GM10847 (cell line): ENCODE data around the gene IER5.
A peak's percentile ranks its signal among the peaks of the same experiment; 100 is the strongest.

Source experiments
- POLR2A ChIP-seq: IDR thresholded peaks from 2 replicates; pipeline ENCODE4 v1.6.1; 2011; ENCODE audit not compliant: insufficient read length; ENCODE audit errors: extremely low read depth

Gene IER5

DNA sequence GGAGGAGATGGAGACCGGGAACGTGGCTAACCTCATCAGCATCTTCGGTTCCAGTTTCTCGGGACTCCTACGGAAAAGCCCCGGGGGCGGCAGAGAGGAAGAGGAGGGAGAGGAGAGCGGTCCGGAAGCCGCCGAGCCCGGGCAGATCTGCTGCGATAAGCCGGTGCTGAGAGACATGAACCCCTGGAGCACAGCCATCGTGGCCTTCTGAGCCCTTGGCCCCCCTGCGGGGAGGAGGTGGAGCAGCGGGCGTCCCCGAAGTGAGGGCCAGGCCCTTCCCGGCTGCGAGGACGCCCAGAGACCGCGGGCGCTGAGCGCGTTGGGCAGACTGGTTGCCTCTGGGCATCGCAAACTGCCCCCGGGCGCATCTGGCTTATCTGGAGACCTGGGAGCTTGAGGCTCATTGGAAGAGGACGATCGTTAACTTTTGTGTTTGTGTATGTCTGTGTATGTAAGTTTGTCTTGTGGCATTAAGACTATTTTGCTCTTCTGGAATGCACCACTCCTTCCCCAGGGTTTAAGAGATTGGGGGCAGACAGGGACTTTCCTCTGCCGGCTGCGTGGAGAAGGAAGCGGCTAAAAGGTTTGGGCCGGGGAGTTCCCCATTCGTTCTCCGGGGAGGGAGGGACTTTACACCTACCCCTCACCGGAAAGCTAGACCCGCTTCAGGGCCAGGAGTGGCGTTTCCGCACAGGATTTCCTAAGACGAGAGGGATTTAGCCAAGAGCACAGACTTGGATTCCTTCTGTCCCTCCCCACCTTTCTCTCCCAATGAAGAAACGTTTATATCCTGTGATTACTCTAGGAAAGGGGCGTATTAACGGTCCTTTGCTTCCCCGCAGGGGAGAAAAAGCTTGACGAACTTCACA is 1.4 kb downstream of the IER5 start:
- peak; percentile 44 for TF ChIP-seq POLR2A

DNA sequence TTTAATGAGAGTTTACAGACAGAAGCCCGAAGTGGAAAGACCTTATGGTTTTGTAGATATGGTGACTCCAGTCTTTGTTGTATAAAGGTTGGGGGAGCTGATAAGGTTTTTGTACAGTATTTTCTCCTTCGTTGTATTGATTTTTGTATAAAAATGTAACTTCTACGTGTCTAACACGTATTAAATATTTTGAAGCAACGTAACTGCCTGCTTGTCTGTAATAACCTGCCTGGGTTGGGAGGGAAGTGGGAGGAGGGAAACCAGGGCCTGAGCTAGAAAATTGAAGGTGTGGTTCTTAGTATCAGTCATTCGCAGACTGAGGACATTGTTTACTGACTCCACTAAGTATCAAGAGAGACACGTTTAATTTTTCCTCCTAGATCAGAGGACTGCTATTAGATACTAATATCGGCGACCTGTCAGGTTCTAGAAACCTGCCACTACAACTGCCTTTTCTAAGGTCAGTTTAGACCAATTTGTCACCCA is 2.2 kb downstream of the IER5 start:
- no peak for TF ChIP-seq POLR2A

DNA sequence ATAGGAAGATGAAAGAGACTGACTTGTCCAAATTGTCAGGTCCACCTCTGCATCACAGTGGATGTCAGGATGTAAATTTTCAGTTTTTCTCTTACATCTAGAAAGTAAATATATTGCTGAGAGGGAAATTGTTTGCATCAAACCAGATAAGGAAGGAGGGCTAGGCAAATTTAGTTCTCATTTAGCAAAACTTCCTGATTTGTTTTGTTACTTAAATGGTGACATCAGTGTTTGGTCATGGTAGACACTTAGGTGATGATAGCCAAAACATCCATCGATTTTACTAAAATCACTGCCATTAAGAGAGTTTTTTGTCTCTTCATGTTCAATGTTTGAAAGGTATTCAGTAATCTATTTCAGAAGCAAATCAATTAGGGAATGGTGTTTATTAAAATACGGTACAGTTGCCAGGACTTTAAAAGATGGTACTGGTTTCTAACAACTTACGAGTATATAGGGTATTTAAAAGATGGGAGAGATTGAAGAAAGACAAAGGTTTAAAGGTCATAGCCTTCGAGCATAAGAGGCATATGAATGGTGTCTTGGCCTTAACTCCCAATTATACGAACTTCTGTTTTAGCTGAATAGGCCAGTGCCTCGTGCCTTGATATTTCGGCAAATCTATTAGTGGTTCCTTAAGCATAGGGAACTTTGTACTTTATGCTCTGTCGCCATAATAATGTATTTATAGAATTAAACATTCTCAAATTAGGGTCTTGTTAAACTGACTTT is 3.0 kb downstream of the IER5 start:
- no peak for TF ChIP-seq POLR2A

DNA sequence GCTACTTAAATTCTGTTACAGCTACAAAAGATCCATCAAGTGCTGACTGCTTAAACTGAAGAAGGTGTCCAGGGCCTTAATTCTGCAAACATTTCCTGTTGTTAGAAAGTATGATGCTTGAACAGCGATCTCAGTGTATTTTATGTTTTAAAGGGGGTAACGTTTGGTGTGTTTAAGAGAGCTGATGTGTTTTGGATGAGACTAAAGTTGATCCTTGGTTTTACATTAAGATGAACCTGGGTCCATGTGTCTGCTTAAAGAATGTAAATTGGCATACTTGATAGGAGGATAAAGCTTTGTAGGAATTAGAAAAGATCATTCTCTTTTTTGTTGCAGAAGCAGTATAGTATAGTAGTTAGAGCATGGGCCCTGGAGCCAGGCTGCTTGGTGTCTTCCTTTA is 3.6 kb downstream of the IER5 start:
- TF ChIP-seq POLR2A: no peak

DNA sequence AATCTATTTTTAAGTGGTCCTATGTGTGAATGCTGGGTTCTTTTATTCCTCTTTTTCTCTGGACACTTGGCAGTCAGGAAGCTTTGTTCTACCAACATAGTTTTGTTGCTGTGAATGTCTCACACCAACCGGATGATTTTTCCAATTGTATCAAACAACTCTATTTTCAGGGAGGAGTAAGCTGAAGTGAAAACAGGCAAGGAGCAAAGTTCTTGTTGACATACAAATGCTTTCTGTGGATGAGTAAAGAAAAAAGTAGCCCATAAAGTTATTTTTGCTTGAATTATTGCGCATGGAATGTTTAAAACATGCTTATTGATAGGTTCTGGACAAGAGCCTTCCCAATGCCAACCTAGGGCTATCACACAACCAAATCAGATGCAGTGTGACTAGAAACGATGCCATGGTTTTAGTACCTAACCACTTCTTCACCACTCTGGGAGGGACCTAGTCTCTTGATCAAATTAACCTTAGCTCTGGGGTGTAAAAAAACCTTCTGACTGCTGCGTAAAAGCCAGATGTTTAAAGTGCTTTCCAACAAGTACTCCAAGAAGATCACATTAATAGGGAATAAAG is 4.5 kb downstream of the IER5 start:
- no peak for TF ChIP-seq POLR2A

DNA sequence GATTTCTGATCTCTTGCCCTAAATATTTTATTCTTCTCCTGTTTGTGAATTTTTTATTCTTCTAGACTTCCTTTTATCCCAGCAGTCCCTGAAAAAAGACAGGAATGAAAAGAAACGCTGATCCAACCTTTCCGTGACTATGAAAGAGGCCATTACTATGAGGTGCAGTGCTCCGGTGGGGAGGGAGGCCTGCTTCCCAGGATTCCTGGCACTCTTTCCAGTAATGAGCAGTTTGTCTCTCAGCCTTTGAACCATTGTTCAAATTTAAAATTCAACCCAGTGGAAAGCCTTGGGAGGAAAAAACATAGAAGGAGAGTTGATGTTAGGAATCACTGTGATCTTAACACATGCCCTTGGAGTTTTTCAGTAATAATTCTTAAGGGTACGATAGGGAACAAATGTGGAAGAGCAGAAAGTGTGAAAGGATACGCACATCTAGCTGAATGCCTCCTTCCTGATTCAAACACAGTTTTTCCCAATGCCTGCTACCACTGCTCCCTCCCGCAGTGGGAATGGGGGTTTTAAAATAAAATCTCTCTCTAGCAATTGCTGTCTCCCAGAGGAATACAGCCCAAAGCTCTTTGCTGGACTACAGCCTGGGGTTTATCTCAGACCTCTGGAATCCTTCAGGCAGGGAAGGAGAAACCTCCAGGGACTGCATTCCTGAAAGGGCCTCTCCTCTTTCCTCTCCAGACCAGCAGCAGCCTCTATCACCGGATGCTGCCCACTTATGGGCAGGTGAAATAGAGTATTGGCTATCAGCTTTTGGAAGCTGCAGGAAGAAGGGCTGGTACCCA is 6.1 kb downstream of the IER5 start:
- TF ChIP-seq POLR2A: no peak

DNA sequence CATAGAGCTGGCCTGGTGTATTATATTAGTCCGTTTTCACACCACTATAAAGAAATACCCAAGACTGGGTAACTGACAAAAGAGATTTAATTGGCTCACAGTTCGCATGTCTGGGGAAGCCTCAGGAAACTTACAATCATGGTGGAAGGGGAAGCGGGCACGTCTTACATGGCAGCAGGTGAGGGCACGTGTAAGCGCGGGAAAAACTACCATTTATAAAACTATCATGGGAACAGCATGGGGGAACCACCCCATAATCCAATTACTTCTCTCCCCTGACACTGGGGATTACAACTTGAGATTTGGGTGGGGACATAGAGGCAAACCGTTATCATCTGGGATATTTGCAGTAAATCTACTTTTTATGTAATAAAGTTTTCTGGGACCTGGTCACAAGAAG is 6.8 kb downstream of the IER5 start:
- TF ChIP-seq POLR2A: no peak

DNA sequence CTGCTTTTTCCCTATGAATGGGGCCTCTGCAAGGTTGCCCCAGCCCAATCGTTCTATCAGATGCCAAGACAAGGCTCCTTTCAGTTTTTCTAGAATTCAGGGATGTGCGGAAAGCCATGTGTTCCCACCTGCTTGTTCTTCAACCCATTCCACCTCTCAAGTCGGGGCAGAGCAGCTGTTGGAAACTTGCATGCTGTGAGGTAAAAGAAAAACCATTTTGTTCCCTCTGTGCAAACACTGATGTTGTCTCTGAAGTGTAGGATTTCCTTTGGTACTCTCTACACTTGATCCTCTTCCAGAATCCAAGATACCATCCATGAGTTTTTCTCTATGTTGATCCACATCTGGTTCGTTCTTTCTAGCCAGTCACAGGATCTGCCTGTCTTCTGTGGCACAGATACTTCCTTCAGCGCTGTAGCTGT is 7.3 kb downstream of the IER5 start:
- TF ChIP-seq POLR2A: no peak

DNA sequence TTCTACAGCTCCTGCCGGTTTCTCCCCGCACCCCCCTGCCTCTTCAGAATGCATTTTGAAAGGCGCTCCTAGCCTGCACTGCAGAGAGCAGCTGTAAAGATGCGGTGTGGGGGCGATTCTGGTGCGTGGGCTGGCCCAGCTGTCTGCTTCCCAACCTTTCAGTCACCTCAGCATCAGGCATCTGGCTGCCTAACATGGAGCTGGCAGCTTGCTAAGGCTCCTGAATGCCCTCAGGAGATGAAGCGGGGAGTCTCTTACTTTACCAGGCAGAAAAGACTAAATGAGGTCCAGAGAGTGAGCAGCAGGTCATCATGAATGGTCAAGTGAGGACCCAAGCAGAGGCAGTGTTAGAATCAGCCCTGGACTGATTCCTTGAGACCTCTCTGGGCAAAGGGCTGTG is 8.7 kb downstream of the IER5 start:
- TF ChIP-seq POLR2A: no peak

DNA sequence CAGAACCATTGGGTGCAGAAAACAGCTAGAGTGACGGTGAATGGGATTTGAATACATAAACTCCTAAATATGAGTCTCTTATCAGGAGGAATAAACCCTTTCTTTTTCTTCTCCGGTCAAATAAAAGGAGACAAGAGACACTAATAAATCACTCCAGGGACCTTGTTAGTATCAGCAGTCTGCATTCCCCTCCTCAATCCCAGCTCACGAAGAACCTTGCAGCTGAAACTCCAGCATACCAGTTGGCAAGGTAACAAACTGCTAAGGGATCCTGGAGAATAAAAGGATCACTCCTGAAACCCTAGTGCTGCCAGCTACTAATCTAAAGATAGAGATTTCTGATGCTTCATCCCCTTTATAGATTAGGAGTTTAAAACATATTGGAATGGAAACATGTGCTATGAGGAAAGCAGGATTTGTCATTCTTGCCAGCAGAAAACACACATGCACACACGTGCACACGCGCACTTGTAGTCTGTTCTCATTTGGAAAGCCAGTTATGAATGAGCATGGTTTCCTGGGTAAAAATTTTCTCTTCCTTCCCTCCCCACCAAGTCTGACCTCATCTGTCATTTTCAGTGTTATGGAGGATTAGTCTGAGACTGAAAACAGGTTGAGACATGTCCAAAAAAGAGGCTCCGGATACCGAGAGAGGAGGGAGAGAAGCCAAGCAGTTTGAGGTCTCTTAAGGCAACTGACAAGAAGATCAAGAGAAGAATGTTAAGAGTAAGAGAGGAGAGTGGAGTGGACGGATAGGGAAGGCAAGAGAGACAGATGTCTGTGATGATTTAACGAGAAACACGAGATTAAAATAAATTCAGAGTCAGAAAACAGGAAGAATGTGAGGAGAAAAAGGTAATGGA is 10.9 kb downstream of the IER5 start:
- TF ChIP-seq POLR2A: no peak

DNA sequence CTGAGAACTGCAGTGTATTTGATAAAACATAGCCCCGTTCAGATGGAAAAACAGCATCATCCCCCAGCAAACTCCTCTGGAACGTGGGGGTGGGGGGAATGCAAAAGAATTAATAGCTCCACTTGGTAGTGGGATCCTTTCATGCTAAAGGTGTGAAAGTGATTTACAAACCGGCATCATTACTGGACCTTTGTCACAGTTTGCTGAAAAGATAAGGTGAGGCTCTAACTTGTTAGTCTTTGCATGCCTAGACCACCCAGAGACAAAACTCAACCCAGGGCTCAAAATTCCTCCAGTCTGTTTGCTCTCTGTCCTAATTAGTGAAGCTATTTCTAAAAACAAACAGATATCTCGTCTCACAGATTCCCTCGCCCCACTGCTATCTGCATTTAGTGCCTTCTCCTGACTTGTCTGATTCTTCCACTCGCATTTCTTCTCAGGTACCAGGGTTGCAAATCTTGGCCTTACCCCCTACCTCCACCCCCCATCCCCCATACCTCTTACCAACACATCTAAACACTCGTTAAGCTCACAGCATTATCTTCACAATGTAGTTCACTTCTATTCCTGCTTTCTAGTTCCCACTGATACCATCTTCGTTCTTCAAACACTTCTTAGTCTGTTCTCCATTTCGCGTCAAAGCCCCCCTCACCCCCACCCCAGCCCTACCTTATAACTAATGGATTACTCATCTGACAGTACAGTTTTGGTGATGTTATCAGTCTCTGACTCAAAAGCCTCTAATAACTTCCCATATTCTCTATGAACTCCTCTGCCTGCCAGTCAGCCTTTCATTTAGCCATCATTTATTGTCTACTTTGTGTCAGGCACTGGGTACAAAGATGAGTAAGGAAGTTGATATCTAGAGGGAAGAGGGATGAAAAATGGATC is 11.8 kb downstream of the IER5 start:
- TF ChIP-seq POLR2A: no peak

DNA sequence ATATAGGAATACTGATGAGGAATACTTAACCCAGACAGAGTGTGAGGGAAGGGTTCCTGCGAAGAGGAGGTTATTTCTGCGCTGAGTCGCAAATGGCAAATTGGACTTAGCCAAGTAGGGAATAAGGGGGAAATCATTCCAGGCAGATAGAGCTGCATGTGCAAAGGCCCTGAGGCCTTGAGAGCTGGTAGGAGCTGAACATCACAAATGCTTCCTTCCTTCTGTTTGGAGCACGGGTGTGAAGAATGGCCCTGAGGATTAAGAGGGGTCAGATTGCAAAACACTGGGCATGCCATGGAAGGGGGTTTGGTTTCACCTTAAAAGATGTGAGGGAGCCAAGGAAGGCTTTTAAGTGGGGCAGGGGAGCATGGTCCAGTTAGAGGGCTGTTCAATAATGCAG is 12.4 kb downstream of the IER5 start:
- no peak for TF ChIP-seq POLR2A

DNA sequence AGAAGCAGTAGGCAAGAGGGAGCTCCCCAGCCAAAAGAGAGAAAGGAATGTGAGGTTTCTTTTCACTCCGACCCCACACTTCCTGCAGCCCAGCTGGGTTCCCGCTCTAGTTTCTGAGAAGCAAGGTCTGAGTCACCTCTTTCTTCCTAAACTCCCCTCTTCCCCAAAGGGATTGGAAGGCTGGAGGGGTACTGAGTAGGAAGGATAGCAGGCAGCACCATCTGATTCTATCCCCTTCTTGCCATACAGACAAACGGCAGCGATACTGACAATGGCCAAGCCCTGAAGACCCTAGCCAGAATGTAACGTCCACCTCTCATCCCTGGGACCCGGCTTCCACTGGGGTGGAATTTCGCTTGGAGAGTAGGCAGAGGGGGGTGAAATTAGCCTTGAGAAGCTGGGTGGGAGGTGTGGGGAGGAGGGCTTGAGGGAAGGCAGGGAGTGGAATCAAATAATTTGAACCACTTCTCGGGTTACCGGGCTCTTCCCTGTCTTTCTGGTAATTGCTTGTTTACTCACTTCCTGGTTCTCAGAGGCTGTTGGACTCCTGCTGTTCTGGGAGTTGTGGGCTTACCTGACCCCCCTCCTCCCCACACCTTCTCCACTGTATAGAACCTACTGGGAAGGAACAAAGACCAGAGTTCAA is 13.2 kb downstream of the IER5 start:
- TF ChIP-seq POLR2A: no peak
